Measurements from ENCODE around the gene MTG1.
"Not testable (repeated sequence)": the region's sequence is repeated elsewhere in the genome, so short reads cannot be mapped to it uniquely, and the experiment has no call there.

MTG1 gene

DNA sequence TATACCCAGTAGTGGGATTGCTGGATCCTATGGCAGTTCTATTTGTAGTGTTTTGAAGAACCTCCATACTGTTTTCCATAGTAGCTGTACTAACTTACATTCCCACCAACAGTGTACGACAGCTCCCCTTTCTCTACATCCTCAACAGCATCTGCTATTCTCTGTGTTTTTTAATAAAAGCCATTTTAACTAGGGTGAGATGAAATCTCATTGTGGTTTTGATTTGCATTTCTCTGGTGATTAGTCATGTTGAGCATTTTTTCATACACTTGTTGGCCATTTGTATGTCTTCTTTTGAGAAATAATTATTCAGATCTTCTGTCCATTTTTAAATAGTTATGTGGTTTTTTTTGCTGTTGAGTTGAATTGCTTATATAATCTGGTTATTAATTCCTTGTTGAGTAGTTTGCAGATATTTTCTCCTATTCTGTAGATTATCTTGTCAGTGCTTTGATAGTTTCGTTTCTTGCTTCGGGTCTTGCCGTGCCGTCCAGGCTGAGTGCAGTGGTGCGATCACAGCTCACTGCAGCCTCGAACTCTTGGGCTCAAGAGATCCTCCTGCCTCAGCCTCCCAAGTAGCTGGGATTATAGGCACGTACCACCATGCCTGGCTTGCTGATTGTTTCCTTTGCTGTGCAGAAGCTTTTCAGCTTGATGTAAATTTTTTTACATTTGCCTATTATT, 12.0 kb downstream of the MTG1 start:
- no peak for DNase-seq (ENCODE audit: low spot score)
- Mint-ChIP-seq H3K27me3 (ENCODE audit: low read depth) (no peaks in the 10 kb centered on the region), H3K4me3 (no peak overlapping the region), H3K4me1 (ENCODE audit: low read depth) (peaks cover 32% of the 10 kb centered on the region), H3K9me3 (peaks cover 31% of the 10 kb centered on the region), H3K27ac (peak overlapping the region; percentile 8), H3K36me3 (ENCODE audit: low read depth) (peaks cover 77% of the 10 kb centered on the region)

GRCh38 chr10:133411523-133412380, 17.8 kb downstream of the MTG1 start:
- peaks cover 6% of the 10 kb centered on the region for H3K4me1 Mint-ChIP-seq (ENCODE audit: low read depth)
- peaks cover 86% of the 10 kb centered on the region for H3K36me3 Mint-ChIP-seq (ENCODE audit: low read depth)
- H3K9me3 Mint-ChIP-seq = peaks cover 62% of the 10 kb centered on the region
- H3K27me3 Mint-ChIP-seq (ENCODE audit: low read depth) = no peaks in the 10 kb centered on the region
- H3K27ac Mint-ChIP-seq = no peak overlapping the region
- no peak overlapping the region for H3K4me3 Mint-ChIP-seq
- DNase-seq (ENCODE audit: low spot score) = no peak

- Mint-ChIP-seq H3K9me3 (peaks cover 62% of the 10 kb centered on the region), H3K4me3 (no peak overlapping the region), H3K27me3 (ENCODE audit: low read depth) (no peaks in the 10 kb centered on the region), H3K36me3 (ENCODE audit: low read depth) (peaks cover 80% of the 10 kb centered on the region), H3K4me1 (ENCODE audit: low read depth) (peaks cover 3% of the 10 kb centered on the region), H3K27ac (no peak overlapping the region)
- no peak for DNase-seq (ENCODE audit: low spot score)
These were observed 18.4 kb downstream of the MTG1 start for GRCh38 chr10:133412381-133412711.

DNA sequence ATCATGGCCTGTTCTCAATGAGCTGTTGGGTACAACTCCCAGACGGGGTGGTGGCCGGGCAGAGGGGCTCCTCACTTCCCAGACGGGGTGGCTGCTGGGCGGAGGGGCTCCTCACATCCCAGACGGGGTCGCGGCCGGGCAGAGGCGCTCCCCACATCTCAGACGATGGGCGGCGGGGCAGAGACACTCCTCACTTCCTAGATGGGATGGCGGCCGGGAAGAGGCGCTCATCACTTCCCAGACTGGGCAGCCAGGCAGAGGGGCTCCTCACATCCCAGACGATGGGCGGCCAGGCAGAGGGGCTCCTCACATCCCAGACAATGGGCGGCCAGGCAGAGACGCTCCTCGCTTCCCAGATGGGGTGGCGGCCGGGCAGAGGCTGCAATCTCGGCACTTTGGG, 20.4 kb downstream of the MTG1 start:
- Mint-ChIP-seq H3K36me3 (ENCODE audit: low read depth) (peaks cover 64% of the 10 kb centered on the region), H3K9me3 (peaks cover 45% of the 10 kb centered on the region)
- not testable (repeated sequence) for H3K4me3 Mint-ChIP-seq; H3K27me3 Mint-ChIP-seq (ENCODE audit: low read depth); DNase-seq (ENCODE audit: low spot score); H3K27ac Mint-ChIP-seq; H3K4me1 Mint-ChIP-seq (ENCODE audit: low read depth)

- H3K27ac Mint-ChIP-seq = no peak overlapping the region
- no peak overlapping the region for H3K4me3 Mint-ChIP-seq
- DNase-seq (ENCODE audit: low spot score) = no peak
- peaks cover 34% of the 10 kb centered on the region for H3K9me3 Mint-ChIP-seq
- peaks cover 53% of the 10 kb centered on the region for H3K36me3 Mint-ChIP-seq (ENCODE audit: low read depth)
- H3K4me1 Mint-ChIP-seq (ENCODE audit: low read depth) = no peaks in the 10 kb centered on the region
- no peaks in the 10 kb centered on the region for H3K27me3 Mint-ChIP-seq (ENCODE audit: low read depth)
These were observed 21.8 kb downstream of the MTG1 start for GRCh38 chr10:133415752-133416151.

DNA sequence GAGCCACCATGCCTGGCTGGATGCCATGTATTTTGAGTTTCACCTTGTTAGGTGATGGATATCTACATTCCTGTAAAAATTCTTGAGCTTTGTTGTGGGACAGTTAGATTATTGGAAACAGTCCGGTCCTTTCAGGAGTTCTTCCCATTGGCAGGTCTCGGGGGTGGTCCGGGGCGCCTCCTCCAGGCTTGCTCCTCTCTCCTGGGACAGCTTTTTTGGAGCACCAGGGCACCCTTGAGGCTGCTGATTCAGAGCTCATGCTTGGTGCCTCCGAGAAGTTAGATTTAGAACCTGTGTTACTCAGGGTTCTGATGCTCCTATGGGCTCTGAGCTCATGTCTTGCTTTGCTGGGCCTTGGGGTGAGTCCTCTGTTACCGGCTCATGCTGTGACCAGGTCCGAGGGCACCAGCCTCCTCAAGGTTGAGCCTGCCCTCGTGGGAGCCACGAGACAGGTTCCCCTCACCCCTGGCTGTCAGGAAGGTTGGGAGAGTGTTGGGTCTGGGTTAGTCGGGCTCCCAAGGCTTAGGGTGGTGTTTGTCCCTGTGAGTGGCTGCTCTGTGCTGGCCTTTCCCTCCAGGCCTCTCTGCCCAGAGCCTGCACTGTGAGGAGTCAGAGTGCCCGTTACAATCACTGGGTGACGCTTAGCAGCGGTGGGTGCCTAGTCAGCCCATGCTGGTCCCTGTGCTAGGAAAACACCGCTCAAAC, 24.5 kb downstream of the MTG1 start:
- H3K4me3 Mint-ChIP-seq = no peak overlapping the region
- H3K4me1 Mint-ChIP-seq (ENCODE audit: low read depth) = no peaks in the 10 kb centered on the region
- DNase-seq (ENCODE audit: low spot score) = no peak
- peaks cover 26% of the 10 kb centered on the region for H3K36me3 Mint-ChIP-seq (ENCODE audit: low read depth)
- peaks cover 9% of the 10 kb centered on the region for H3K9me3 Mint-ChIP-seq
- no peak overlapping the region for H3K27ac Mint-ChIP-seq
- peaks cover 7% of the 10 kb centered on the region for H3K27me3 Mint-ChIP-seq (ENCODE audit: low read depth)

- Mint-ChIP-seq H3K36me3 (ENCODE audit: low read depth) (peaks cover 21% of the 10 kb centered on the region), H3K9me3 (peaks cover 6% of the 10 kb centered on the region), H3K4me1 (ENCODE audit: low read depth) (no peaks in the 10 kb centered on the region), H3K4me3 (no peak overlapping the region), H3K27me3 (ENCODE audit: low read depth) (peaks cover 7% of the 10 kb centered on the region), H3K27ac (no peak overlapping the region)
- DNase-seq (ENCODE audit: low spot score) = no peak
These were observed 25.4 kb downstream of the MTG1 start for GRCh38 chr10:133419211-133419950.

DNA sequence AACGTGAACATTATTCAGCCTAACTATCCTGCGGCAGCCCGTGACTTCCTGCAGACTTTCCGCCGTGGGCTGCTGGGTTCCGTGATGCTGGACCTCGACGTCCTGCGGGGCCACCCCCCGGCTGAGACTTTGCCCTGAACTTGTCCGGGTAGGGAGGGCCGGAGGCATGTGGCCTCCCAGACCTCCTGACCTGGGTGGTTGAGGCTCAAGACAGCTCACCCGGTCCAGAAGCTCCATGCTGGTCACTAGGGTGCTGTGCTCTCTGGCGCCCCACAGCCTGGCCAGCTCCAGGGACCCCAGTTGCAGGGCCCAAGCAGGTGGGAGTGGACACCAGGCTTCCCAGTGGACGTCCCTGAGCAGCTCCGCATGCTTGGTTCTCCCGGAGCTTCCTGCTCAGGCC, 26.1 kb downstream of the MTG1 start:
- no peak overlapping the region for H3K27ac Mint-ChIP-seq
- H3K4me1 Mint-ChIP-seq (ENCODE audit: low read depth) = no peaks in the 10 kb centered on the region
- peaks cover 14% of the 10 kb centered on the region for H3K36me3 Mint-ChIP-seq (ENCODE audit: low read depth)

GRCh38 chr10:133420579-133420978, 26.6 kb downstream of the MTG1 start:
- no peak for DNase-seq (ENCODE audit: low spot score)
- Mint-ChIP-seq H3K9me3 (peaks cover under 1% of the 10 kb centered on the region), H3K27ac (no peak overlapping the region), H3K4me3 (no peak overlapping the region), H3K27me3 (ENCODE audit: low read depth) (peaks cover 7% of the 10 kb centered on the region), H3K4me1 (ENCODE audit: low read depth) (no peaks in the 10 kb centered on the region), H3K36me3 (ENCODE audit: low read depth) (peaks cover 9% of the 10 kb centered on the region)

More for the DNA sequence above, 26.1 kb downstream of the MTG1 start:
- Mint-ChIP-seq H3K9me3 (peaks cover 6% of the 10 kb centered on the region), H3K4me3 (no peak overlapping the region), H3K27me3 (ENCODE audit: low read depth) (peaks cover 7% of the 10 kb centered on the region)
- DNase-seq (ENCODE audit: low spot score) = no peak

- no peaks in the 10 kb centered on the region for H3K4me1 Mint-ChIP-seq (ENCODE audit: low read depth)
- peaks cover 7% of the 10 kb centered on the region for H3K27me3 Mint-ChIP-seq (ENCODE audit: low read depth)
- H3K4me3 Mint-ChIP-seq = no peak overlapping the region
- DNase-seq (ENCODE audit: low spot score) = no peak
- peaks cover 3% of the 10 kb centered on the region for H3K36me3 Mint-ChIP-seq (ENCODE audit: low read depth)
- no peak overlapping the region for H3K27ac Mint-ChIP-seq
- no peaks in the 10 kb centered on the region for H3K9me3 Mint-ChIP-seq
These were observed 27.6 kb downstream of the MTG1 start for GRCh38 chr10:133421336-133422222.

DNA sequence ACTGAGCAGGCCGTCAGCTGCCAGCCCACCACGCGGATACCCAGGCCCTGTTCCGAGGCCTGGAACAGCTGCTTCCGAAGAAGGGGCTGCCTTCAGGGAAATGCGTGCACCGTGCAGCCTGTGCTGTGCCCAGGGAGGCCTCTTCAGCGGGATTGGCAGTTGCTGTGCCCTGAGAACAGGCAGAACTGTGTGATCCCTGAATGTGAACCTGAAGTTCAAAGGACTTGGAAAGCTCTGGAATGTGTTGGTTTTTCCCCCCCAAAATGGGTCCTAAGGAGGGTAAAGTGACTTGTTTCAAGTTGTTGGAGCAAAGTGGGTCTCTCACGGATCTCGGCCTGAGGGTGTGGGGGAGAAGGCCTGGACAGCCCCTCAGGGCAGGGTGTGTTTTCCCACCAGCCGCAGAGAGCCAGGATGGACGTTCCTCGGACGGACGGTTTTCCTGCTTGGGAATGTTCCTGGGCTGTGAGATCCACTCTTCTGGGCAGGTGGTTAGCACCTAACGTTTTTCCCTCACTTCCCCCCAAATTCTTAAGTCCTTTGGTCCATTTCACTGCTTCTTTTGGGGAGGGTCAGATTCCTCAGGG, 28.4 kb downstream of the MTG1 start:
- H3K4me1 Mint-ChIP-seq (ENCODE audit: low read depth) = no peaks in the 10 kb centered on the region
- no peak overlapping the region for H3K4me3 Mint-ChIP-seq
- no peak for DNase-seq (ENCODE audit: low spot score)
- no peak overlapping the region for H3K27ac Mint-ChIP-seq
- H3K9me3 Mint-ChIP-seq = no peaks in the 10 kb centered on the region
- peaks cover 7% of the 10 kb centered on the region for H3K27me3 Mint-ChIP-seq (ENCODE audit: low read depth)
- H3K36me3 Mint-ChIP-seq (ENCODE audit: low read depth) = peaks cover 3% of the 10 kb centered on the region

DNA sequence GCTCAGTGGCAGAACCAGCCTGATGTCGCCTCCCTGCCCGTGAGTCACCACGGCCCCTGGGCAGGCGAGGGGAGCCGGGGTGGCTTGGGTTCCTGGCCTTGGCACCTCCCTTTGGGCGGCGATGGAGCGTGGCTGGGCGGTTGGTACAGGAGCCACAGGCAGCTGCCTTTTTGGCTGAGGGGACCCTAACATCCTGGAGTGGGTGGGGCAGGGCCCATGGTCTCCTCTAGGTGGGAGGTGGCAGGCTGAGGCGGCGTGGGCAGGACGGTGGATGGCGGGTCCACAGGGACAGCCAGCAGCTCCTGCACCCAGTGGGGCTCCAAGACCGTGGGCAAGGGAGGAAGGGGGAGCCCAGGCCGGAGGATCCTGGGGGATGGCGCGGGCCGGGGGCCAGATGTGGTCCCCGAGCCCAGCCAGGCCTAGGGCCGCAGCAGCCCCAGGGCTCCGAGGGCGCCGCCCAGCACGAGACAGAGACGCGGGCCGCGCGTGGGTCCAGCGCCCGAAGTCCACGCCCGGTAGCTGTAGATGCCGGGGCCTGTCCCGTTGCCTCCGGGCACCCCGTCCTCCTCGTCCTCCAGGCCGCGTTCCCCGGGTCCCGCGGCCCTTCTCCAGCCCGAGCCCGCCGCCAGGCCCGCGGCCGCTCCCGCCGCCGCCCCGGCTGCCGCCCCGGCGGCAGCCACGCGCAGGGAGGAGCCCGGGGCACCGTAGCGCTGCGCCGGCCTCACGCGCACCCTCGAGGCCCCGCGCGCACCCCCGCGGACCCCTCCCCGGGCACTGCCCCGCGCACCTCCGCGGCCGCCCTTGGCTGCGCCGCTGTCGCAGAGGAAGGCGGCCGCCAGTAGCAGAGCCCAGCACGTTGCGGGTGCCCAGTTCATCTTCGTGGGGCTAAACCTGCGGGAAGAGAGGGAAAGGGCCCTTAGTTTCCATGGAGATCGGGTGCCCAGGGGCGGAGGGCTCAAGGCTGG, 29.1 kb downstream of the MTG1 start:
- no peaks in the 10 kb centered on the region for H3K4me1 Mint-ChIP-seq (ENCODE audit: low read depth)
- H3K4me3 Mint-ChIP-seq = no peak overlapping the region
- H3K36me3 Mint-ChIP-seq (ENCODE audit: low read depth) = peaks cover 3% of the 10 kb centered on the region

More for the DNA sequence above, 29.1 kb downstream of the MTG1 start:
- Mint-ChIP-seq H3K27me3 (ENCODE audit: low read depth) (peaks cover 7% of the 10 kb centered on the region), H3K27ac (no peak overlapping the region), H3K9me3 (no peaks in the 10 kb centered on the region)
- DNase-seq (ENCODE audit: low spot score) = no peak

Data from T-helper 2 cell treated with Interferon-gamma antibody and Interleukin-4, amounts not matched to agents 5 μg/mL and 100 μg/mL, for 36 hours (primary cell).